M059J (cell line): Measurements from ENCODE around the gene CCDC87. TPM values are rescaled to one million over a fixed set of nuclear protein-coding genes. Genes with fewer than 3 reads are reported as not detected.
"Not testable (repeated sequence)": the region's sequence is repeated elsewhere in the genome, so short reads cannot be mapped to it uniquely, and the experiment has no call there.

Source experiments
- DNase-seq: peaks from one replicate; pipeline ENCODE4 v3.0.0-alpha.2; 2012; ENCODE audit warnings: low read depth
- total RNA-seq: library from RNA; depleted of rRNA; stranded (reverse); fragments of >200 nt; shearing (Covaris generic); gene quantifications from 2 replicates; pipeline ENCODE4 v1.2.3, GENCODE V29; 2014

CCDC87 gene
- total RNA-seq, 1 experiment from 2014 or later: 0.17 TPM

GRCh38 chr11:66616379-66617154 is 23.7 kb upstream of the CCDC87 start, which contains the start of gene RBM14:
Gene RBM14 (plus strand): TSS chr11:66616630. CDS start chr11:66616721, 91 bp downstream.
- peak; percentile 100 for DNase-seq

- DNase-seq: no peak
Measured at GRCh38 chr11:66614073-66614472, 21.2 kb upstream of the CCDC87 start.

- no peak for DNase-seq
Measured at GRCh38 chr11:66612458-66612857, 19.6 kb upstream of the CCDC87 start.

GRCh38 chr11:66609721-66610617 is 17.1 kb upstream of the CCDC87 start:
- DNase-seq: no peak

- peak; percentile 90 for DNase-seq
Measured at GRCh38 chr11:66607126-66607834, 14.4 kb upstream of the CCDC87 start.

GRCh38 chr11:66606608-66607007 is 13.7 kb upstream of the CCDC87 start:
- DNase-seq: not testable (repeated sequence)

GRCh38 chr11:66604155-66604554 is 11.3 kb upstream of the CCDC87 start:
- DNase-seq: no peak

GRCh38 chr11:66603072-66603471 is 10.2 kb upstream of the CCDC87 start:
- DNase-seq: no peak

GRCh38 chr11:66600631-66601233 is 7.9 kb upstream of the CCDC87 start:
- DNase-seq: no peak

GRCh38 chr11:66600219-66600618 is 7.4 kb upstream of the CCDC87 start:
- no peak for DNase-seq

- DNase-seq: no peak
Measured at GRCh38 chr11:66598993-66599392, 6.1 kb upstream of the CCDC87 start.

- no peak for DNase-seq
Measured at GRCh38 chr11:66595245-66595904, 2.5 kb upstream of the CCDC87 start.

GRCh38 chr11:66593650-66594049 is 787 bp upstream of the CCDC87 start:
- DNase-seq: no peak

- DNase-seq: no peak
Measured at GRCh38 chr11:66593303-66593635, 406 bp upstream of the CCDC87 start.

GRCh38 chr11:66591175-66591574 is 1.7 kb downstream of the CCDC87 start:
- no peak for DNase-seq

GRCh38 chr11:66589996-66590675 is 2.7 kb downstream of the CCDC87 start:
- no peak for DNase-seq

GRCh38 chr11:66589315-66589714 is 3.5 kb downstream of the CCDC87 start:
- not testable (repeated sequence) for DNase-seq

- DNase-seq: no peak
Measured at GRCh38 chr11:66586136-66586535, 6.7 kb downstream of the CCDC87 start.

- DNase-seq: not testable (repeated sequence)
Measured at GRCh38 chr11:66585447-66585846, 7.4 kb downstream of the CCDC87 start.

- DNase-seq: not testable (repeated sequence)
Measured at GRCh38 chr11:66582565-66583147, 10.2 kb downstream of the CCDC87 start.
